Activated naive CD8-positive, alpha-beta T cell treated with anti-CD3 and anti-CD28 coated beads, Interleukin-2, amount 10 ng/mL, durations not matched to agents 7 days and 5 days (primary cell): ENCODE results near the gene DNAH1. TPM values are rescaled to one million over a fixed set of nuclear protein-coding genes. Genes with fewer than 3 reads are reported as not detected.
"Not testable (repeated sequence)": the region's sequence is repeated elsewhere in the genome, so short reads cannot be mapped to it uniquely, and the experiment has no call there.

ENCODE experiments used
- ATAC-seq: fragments of 150-1000 bp; cut with Tn5 transposase; one replicate; pipeline ENCODE4 v1.10.0; 2021; ENCODE audit warnings: low read depth, moderate library complexity
- POLR2A ChIA-PET: fragments of 350-600 bp; sonication (Branson Sonifier 250); formaldehyde crosslinking; loops from one replicate; lab custom pipeline; 2021; ENCODE audit warnings: antibody characterized with exemption; lab: Charles Lee
- DNase-seq: peaks from one replicate; pipeline ENCODE4 v3.0.0; 2021
- H3K27ac Mint-ChIP-seq: one replicate; pipeline ENCODE4 v1.8.0; 2022; ENCODE audit warnings: mild to moderate bottlenecking, mixed read lengths
- H3K27me3 Mint-ChIP-seq: one replicate; pipeline ENCODE4 v1.8.0; 2022; ENCODE audit warnings: mild to moderate bottlenecking, moderate library complexity, mixed read lengths
- H3K36me3 Mint-ChIP-seq: one replicate; pipeline ENCODE4 v1.8.0; 2021; ENCODE audit warnings: mild to moderate bottlenecking, mixed read lengths
- H3K4me1 Mint-ChIP-seq: one replicate; pipeline ENCODE4 v1.8.0; 2021; ENCODE audit warnings: mixed read lengths
- H3K4me3 Mint-ChIP-seq: one replicate; pipeline ENCODE4 v1.8.0; 2022; ENCODE audit warnings: mild to moderate bottlenecking, moderate library complexity, mixed read lengths
- H3K9me3 Mint-ChIP-seq: one replicate; pipeline ENCODE4 v1.8.0; 2021; ENCODE audit warnings: mixed read lengths
- total RNA-seq, 2 experiments: library from RNA; stranded (reverse); gene quantifications; one replicate each; pipeline ENCODE4 v1.2.3, GENCODE V29; 2021

Gene DNAH1
- total RNA-seq, 2 experiments from 2014 or later = 28.5 to 30.0 TPM

- Mint-ChIP-seq H3K4me3 (no peak overlapping the region), H3K27ac (no peak overlapping the region), H3K36me3 (no peaks in the 10 kb centered on the region), H3K27me3 (no peaks in the 10 kb centered on the region), H3K9me3 (no peaks in the 10 kb centered on the region), H3K4me1 (peaks cover 5% of the 10 kb centered on the region)
- DNase-seq (no peak), ATAC-seq (no peak)
- POLR2A ChIA-PET = no interaction called here
These were observed 6.3 kb downstream of the DNAH1 start for GRCh38 chr3:52322466-52322865.

GRCh38 chr3:52323526-52324295 is 7.6 kb downstream of the DNAH1 start:
- DNase-seq (no peak), ATAC-seq (no peak)
- Mint-ChIP-seq H3K27ac (no peak overlapping the region), H3K9me3 (no peaks in the 10 kb centered on the region), H3K4me1 (no peaks in the 10 kb centered on the region), H3K36me3 (no peaks in the 10 kb centered on the region), H3K4me3 (no peak overlapping the region), H3K27me3 (no peaks in the 10 kb centered on the region)
- POLR2A ChIA-PET = no interaction called here

GRCh38 chr3:52324676-52325075 is 8.6 kb downstream of the DNAH1 start:
- POLR2A ChIA-PET = no interaction called here
- H3K4me1 Mint-ChIP-seq = no peaks in the 10 kb centered on the region
- DNase-seq = no peak
- no peak for ATAC-seq
- no peaks in the 10 kb centered on the region for H3K9me3 Mint-ChIP-seq
- no peaks in the 10 kb centered on the region for H3K27me3 Mint-ChIP-seq
- H3K4me3 Mint-ChIP-seq = no peak overlapping the region
- H3K36me3 Mint-ChIP-seq = no peaks in the 10 kb centered on the region
- no peak overlapping the region for H3K27ac Mint-ChIP-seq

- no peak for DNase-seq
- H3K4me1 Mint-ChIP-seq = no peaks in the 10 kb centered on the region
- no peaks in the 10 kb centered on the region for H3K9me3 Mint-ChIP-seq
- POLR2A ChIA-PET = no interaction called here
- no peaks in the 10 kb centered on the region for H3K36me3 Mint-ChIP-seq
- no peak overlapping the region for H3K27ac Mint-ChIP-seq
- no peak overlapping the region for H3K4me3 Mint-ChIP-seq
- H3K27me3 Mint-ChIP-seq = no peaks in the 10 kb centered on the region
- no peak for ATAC-seq
These were observed 9.6 kb downstream of the DNAH1 start for GRCh38 chr3:52325686-52326085.

GRCh38 chr3:52326976-52327375 is 10.9 kb downstream of the DNAH1 start:
- Mint-ChIP-seq H3K27ac (no peak overlapping the region), H3K4me3 (no peak overlapping the region), H3K9me3 (no peaks in the 10 kb centered on the region), H3K4me1 (no peaks in the 10 kb centered on the region), H3K27me3 (no peaks in the 10 kb centered on the region), H3K36me3 (no peaks in the 10 kb centered on the region)
- DNase-seq (no peak), ATAC-seq (no peak)
- POLR2A ChIA-PET = no interaction called here

- DNase-seq (no peak), ATAC-seq (no peak)
- Mint-ChIP-seq H3K36me3 (no peaks in the 10 kb centered on the region), H3K9me3 (no peaks in the 10 kb centered on the region), H3K4me3 (no peak overlapping the region), H3K27me3 (no peaks in the 10 kb centered on the region), H3K4me1 (no peaks in the 10 kb centered on the region), H3K27ac (no peak overlapping the region)
- POLR2A ChIA-PET = no interaction called here
These were observed 11.6 kb downstream of the DNAH1 start for GRCh38 chr3:52327486-52328290.

GRCh38 chr3:52328536-52329080 is 12.5 kb downstream of the DNAH1 start:
- ATAC-seq (no peak), DNase-seq (no peak)
- Mint-ChIP-seq H3K27ac (peak overlapping the region; percentile 9), H3K4me3 (no peak overlapping the region), H3K27me3 (no peaks in the 10 kb centered on the region), H3K36me3 (no peaks in the 10 kb centered on the region), H3K9me3 (no peaks in the 10 kb centered on the region), H3K4me1 (no peaks in the 10 kb centered on the region)
- POLR2A ChIA-PET = no interaction called here

- Mint-ChIP-seq H3K27ac (no peak overlapping the region), H3K9me3 (no peaks in the 10 kb centered on the region), H3K27me3 (no peaks in the 10 kb centered on the region), H3K4me3 (no peak overlapping the region), H3K36me3 (no peaks in the 10 kb centered on the region), H3K4me1 (no peaks in the 10 kb centered on the region)
- ATAC-seq (no peak), DNase-seq (no peak)
- POLR2A ChIA-PET = no interaction called here
These were observed 14.2 kb downstream of the DNAH1 start for GRCh38 chr3:52330194-52330805.

GRCh38 chr3:52331091-52331490 is 15.0 kb downstream of the DNAH1 start:
- ATAC-seq (no peak), DNase-seq (no peak)
- peaks cover 1% of the 10 kb centered on the region for H3K36me3 Mint-ChIP-seq
- H3K4me1 Mint-ChIP-seq = no peaks in the 10 kb centered on the region
- H3K27me3 Mint-ChIP-seq = no peaks in the 10 kb centered on the region
- H3K4me3 Mint-ChIP-seq = no peak overlapping the region
- no peak overlapping the region for H3K27ac Mint-ChIP-seq
- H3K9me3 Mint-ChIP-seq = no peaks in the 10 kb centered on the region
- POLR2A ChIA-PET = interaction anchor here (0.6 kb wide), 1 partner anchor 11 kb away, joined by 3 read pairs; no protein-coding TSS in a partner anchor

GRCh38 chr3:52331906-52332305 is 15.8 kb downstream of the DNAH1 start:
- H3K27ac Mint-ChIP-seq = no peak overlapping the region
- POLR2A ChIA-PET = no interaction called here
- ATAC-seq (no peak), DNase-seq (no peak)
- H3K36me3 Mint-ChIP-seq = peaks cover 1% of the 10 kb centered on the region
- H3K4me3 Mint-ChIP-seq = no peak overlapping the region
- H3K27me3 Mint-ChIP-seq = no peaks in the 10 kb centered on the region
- no peaks in the 10 kb centered on the region for H3K4me1 Mint-ChIP-seq
- H3K9me3 Mint-ChIP-seq = no peaks in the 10 kb centered on the region

GRCh38 chr3:52333869-52334557 is 17.9 kb downstream of the DNAH1 start:
- no peak overlapping the region for H3K4me3 Mint-ChIP-seq
- no peak overlapping the region for H3K27ac Mint-ChIP-seq
- DNase-seq (no peak), ATAC-seq (no peak)
- no peaks in the 10 kb centered on the region for H3K4me1 Mint-ChIP-seq
- H3K27me3 Mint-ChIP-seq = no peaks in the 10 kb centered on the region
- H3K9me3 Mint-ChIP-seq = no peaks in the 10 kb centered on the region
- H3K36me3 Mint-ChIP-seq = peaks cover 1% of the 10 kb centered on the region
- POLR2A ChIA-PET = interaction anchor here (0.5 to 0.6 kb wide), 2 partner anchors 63 to 78 kb away, joined by 3 read pairs; no protein-coding TSS in a partner anchor

- H3K4me3 Mint-ChIP-seq, H3K4me1 Mint-ChIP-seq, H3K9me3 Mint-ChIP-seq, H3K36me3 Mint-ChIP-seq, ATAC-seq, DNase-seq, H3K27me3 Mint-ChIP-seq, H3K27ac Mint-ChIP-seq: not testable (repeated sequence)
- POLR2A ChIA-PET = interaction anchor here (1.4 to 2.7 kb wide), 2 partner anchors 107 to 116 kb away, joined by 3 to 19 read pairs; no protein-coding TSS in a partner anchor
These were observed 22.0 kb downstream of the DNAH1 start for GRCh38 chr3:52338131-52338530.

GRCh38 chr3:52339612-52340011 is 23.5 kb downstream of the DNAH1 start:
- peaks cover 8% of the 10 kb centered on the region for H3K4me1 Mint-ChIP-seq
- POLR2A ChIA-PET = interaction anchor here (0.7 to 2.7 kb wide), 9 partner anchors 52 to 185 kb away, joined by 3 to 19 read pairs (median 4); partner anchors contain the start of genes GLYCTK, POC1A, TLR9 and TWF2
- H3K36me3 Mint-ChIP-seq = peaks cover 1% of the 10 kb centered on the region
- H3K27ac Mint-ChIP-seq = no peak overlapping the region
- ATAC-seq (peak; percentile 63), DNase-seq (no peak)
- no peaks in the 10 kb centered on the region for H3K9me3 Mint-ChIP-seq
- H3K4me3 Mint-ChIP-seq = no peak overlapping the region
- no peaks in the 10 kb centered on the region for H3K27me3 Mint-ChIP-seq
